GM21717 (cell line): ENCODE data around the gene VWA3B.
"Not testable (repeated sequence)": the region's sequence is repeated elsewhere in the genome, so short reads cannot be mapped to it uniquely, and the experiment has no call there.

Experiments
- ATAC-seq: cut with Tn5 transposase; IDR thresholded peaks from one replicate; pipeline ENCODE4 v1.9.1; 2021; ENCODE audit warnings: mild to moderate bottlenecking, moderate library complexity; ENCODE audit not compliant: unreplicated experiment

VWA3B gene

DNA sequence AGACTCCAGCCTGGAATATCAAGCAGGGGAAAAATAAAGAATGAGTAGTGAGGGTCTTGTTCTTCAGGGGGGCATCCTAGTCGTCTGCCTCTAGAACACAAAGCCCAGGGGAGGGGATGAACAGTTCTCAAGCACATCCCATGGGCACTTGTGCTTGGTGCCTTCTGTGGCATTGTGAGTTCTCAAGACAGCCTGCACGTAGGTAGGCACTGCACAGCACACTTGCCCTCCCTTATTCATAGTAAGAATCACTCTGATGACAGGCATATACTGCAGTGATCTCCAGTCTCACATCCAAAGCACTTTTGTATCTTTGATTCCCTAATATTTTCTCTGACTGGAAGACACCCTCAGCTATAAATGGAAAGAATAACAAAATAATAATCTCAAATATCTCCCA lies 154.6 kb downstream of the VWA3B start:
- ATAC-seq: no peak

DNA sequence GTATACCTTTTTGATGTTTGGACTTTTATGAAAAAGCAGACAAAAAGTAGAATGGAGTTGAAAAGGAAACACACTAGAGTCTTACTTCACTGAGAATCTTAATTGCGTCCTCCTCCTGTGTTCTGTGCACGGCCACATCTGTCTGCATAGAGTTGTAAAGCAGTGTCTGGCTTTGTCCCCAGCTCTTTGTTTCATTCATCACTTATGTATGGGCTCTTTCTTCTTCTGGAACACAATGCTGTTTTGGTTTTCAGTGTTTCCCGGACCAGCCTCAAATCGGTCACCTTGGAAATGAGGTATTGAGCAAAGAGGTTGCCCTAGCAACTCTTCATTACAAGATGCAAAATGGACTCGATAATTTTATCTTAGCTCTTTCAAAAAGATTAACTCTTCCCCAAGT lies 155.0 kb downstream of the VWA3B start:
- no peak for ATAC-seq

DNA sequence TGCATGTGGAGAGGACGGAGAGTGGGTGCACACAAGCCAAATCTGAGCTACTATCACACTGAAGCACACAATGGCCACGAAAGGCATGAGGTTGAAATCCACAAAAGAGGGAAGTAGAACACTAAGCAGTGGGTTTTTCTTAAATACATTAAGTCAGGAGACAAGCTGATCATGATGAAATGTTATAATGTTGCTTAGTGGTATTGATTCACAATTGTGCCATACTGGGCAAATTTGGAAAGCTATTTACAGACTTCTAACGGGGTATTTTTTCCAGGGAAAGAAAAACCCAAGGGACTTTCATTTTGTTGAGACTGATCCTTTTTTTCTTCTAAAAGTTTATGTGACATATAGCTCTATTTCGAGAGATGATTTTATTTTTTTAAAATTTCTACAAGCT lies 158.5 kb downstream of the VWA3B start:
- no peak for ATAC-seq

DNA sequence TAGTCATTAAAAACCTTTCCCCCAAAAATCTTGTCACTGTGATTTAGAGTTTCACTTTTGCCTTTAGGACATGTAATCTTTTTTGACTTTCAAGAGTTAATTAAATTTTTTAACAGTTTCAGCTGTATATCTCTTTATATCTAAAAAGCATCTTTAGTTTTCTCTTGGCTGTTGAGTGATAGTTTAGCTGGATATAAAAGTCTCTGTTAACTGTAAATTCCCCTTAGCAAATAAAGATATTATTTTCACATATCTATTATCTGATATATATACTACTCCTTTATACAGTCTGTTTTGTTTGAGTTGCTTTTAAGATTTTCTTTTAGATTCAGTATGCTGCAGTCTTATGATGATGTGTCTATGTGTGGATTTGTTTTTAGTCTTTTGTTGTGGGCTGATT lies 160.4 kb downstream of the VWA3B start:
- no peak for ATAC-seq

DNA sequence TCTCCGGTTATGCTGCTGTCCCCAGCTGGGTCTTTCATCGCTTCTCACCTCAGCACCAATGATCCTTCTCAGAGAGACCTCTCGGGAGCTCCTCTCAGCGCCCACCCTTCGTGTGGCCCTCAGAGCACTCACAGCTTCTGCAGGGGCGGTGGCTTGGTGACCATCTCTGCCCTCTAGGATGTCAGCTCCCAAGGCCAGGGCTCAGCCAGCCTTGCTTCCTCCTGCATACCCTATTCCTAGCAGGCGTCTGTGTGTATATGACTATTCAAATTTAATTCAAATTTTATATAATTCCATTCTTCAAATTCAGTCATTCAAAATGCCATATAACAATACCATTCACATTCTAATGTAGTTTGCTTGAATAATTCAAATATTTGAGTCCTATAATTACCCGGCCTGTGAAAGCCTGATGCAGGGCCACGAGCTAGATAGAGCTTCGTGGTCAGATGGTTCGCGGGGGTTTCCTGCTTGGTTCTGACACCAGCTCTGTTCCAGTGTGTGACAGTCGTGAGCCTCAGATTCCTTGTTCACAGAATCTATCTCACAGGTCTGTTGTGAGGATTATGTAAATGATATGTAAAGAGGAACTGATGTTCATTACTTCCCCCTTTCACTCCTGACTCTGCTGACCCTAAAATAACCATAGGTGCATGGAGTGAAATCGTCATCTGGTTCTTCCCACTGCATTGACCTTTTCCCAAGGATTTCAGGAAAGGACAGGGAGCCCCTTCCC lies 165.2 kb downstream of the VWA3B start:
- no peak for ATAC-seq

DNA sequence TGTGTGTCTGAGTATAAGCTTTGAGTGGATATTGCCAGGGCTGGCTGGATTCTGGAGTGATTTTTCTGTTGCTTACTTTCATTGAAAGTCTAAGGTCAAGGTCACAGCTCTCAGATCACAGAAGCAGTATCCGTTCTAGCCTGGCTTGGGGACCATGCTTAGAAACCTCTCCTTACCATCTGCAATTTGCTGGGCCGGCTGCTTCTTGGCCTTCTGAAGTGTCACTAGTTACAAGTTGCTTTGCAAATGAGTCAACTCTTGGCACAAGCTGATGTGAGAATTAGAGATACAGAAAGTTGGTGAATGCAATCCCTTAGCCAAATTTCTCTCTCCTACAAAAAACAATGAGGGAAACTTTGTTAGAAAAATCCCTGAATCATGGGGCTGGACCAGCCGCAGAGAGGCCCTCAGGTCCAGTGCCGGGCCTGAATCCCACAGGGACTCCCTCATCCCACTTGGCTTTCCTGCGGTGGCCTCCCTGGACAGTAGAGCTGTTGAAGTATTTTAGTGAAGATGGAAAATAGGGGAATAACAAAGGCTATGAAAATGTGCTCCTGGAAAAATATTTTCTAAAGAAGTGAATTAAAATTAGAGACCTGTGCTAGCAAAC lies 166.6 kb downstream of the VWA3B start:
- no peak for ATAC-seq

DNA sequence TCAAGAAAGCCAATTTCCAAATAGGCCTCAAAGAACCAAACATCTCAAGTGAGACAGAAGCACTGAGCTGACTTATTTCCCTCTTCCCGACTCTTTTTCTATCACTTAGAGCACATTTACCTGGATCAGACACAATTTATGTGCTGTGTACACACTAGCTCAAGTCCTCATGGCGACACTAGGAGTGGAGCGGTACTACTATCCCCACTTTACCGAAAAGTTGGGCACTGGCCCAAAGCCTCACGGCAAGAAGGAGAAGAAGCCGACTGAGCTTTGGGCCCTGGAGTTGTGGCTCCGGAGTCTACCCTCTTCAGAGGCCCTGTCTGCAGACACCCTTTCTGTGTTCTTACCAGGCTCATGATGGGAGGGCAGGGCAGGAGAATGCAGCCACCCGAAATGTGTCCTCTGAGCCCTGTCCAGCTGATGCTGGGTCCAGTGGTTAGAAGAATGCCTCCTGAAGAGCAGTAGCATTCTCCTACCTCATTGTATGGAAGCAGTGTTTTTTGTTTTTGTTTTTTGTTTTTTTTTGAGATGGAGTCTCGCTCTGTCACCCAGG lies 167.6 kb downstream of the VWA3B start:
- ATAC-seq: no peak

DNA sequence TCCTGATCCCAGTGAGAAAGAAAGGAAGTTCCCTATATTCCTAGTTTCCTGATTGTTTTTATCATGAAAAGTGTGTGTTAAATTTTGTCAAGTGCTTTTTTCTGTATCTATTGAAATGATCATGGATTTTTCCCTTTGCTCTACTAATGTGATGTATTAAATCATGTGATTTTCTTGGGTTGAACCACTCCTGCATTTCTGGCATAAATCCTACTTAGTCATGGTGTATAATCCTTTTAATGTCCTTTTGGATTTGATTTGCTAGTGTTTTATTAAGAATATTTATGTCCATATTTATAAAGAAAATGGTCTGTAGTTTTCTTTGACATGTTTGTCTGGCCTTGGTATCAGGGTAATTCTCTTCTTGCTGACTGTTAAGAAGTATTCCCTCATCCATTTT lies 171.9 kb downstream of the VWA3B start:
- ATAC-seq: no peak

DNA sequence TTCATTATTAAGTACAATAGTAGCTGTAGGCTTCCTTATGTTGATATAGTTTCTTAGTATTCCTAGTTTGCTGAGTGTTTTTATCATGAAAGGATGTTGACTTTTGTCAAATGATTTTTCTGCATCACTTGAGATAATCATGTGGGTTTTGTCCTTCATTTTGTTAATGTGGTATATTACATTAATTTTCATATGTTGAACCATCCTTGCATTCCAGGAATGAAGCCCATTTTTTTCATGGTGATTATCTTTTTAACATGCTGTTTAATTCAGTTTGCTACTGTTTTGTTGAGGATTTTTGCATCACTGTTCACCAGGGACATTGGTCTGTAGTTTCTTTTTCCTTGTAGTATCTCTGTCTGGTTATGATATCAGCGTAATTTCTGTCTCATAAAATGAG lies 176.4 kb downstream of the VWA3B start:
- ATAC-seq: no peak

DNA sequence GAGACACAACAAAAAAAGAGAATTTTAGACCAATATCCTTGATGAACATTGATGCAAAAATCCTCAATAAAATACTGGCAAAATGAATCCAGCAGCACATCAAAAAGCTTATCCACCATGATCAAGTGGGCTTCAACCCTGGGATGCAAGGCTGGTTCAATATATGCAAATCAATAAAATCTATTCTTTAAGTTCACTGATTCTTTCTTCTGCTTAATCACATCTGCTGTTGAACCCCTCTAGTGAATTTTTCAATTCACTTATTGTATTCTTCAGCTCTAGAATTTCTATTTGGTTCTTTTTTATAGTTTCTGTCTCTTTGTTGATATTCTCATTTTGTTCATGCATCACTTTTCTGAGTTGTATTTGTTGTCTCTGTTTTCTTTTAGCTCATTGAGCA lies 181.3 kb downstream of the VWA3B start:
- ATAC-seq: not testable (repeated sequence)

DNA sequence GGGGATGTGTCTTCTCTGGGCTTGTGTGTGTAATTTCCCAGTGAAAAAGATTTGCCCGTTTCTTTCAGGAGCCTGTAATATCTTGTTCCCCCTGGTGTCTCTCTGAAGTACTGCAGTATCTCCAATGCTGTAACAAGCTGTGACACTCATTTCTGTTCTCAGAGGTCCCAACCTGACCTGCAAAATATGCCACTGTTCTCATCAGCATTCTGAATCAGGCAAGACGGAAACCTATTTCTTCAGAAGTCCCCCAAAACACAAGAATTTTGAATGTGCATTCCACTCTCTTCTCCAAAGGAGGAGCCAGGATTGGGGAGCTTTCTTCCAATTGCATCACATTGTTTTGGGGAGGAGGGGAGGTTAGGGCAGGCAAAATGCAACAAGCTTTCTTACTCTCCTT lies 182.3 kb downstream of the VWA3B start:
- ATAC-seq: no peak

DNA sequence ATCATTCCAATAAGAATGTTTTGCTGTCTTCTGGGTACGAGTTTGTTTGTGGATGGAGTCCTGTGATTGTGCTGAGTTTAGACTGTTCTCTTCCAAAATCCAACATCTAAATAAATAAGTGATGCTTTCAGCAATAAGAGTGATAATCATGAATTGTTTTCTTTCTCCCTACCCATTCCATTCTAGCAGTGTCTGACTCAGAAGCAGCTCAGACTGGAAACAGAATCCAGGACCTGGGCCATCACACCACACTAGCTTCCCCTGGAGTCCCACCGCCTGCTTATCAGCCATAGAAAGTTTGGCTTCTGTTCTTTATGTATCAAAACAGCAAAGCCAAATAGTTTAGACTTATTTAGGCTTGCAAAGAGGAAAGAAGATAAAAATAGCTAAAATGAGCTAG lies 182.9 kb downstream of the VWA3B start:
- ATAC-seq: no peak

DNA sequence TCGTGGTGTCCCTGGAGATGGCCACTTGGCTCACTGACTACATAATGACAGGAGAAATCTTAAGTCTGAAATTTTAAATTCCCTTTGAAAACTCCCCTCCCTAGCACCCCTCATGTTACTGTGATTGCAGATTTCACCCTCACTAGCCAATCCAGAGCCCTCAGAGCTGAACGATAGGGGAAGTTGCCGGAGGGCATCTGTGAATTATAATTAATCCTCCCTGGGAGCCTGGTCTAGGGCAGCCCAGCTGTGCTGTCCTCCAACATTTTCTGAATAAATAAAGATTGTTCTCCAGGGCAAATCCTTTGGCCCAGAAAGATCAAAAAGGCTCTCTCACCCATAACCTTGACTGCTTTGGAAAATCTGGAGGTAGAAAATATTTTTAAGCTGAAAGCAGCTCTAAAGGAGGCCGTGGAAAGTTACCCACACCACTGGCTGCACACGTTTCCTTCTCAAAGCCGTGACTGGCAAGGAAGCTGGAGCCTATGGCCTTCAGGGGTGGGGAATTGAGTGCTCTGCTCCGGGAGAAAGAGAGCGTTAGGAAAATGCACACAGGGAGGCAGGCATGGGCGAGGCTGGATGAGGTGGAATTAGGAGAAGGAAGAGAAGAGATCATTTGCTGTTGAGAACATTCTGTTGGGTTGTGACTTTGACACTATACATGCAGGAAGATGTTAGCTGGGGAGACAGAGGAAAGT lies 190.3 kb downstream of the VWA3B start:
- ATAC-seq: no peak

DNA sequence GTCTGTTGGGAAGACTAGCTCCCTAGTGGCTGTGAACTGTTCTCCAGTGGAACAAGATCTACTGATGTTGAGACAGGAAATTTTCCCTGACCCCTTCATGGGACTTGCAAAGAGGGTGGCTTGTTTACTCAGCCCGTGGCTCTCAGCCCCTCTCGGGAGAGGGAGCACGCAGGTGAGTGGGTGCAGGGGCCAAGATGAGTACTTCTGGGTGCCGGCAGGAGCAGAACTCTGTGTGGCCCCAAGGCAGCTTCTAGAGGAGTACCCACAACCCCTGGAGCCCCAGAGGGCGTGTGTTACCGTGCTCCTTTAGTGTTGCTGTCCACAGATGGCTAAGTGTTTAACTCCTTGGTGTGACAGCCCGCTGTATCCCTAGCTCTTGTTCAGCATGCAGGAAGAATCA lies 191.1 kb downstream of the VWA3B start:
- ATAC-seq: no peak

DNA sequence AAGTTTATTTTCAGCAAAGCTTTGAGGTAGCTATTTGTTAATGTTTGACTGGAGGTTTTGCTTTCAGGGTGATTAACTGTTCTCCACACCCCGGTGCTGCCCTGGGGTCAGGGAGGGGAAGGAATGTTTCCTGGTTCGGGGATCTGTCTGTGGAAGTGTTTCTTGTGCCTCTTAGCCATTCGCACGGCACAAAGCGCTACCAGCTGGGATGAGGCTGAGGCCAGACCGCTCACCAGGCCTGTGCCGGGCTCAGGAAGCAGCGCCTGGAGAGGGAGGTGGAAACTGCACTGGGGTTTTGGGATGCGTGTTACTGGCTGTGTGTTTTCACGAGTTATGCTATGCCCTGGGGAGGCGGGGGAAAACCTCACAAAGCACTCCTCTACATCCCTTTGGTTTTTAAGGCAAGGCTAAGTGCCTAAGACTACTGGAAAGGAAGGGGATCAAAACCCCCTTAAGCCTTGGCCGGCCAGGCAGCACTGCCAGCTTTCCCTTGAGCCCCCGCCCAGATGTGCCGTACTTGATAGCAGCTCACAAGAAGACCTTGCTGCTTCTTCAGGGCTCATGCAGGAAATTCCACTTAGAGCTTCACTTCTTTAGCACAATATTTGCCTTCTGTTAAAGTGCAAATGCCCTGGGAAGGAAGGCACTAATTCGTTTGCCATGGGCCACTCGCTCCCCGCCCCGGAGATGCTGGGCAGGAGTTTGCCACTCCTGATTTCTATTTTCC lies 193.6 kb downstream of the VWA3B start:
- no peak for ATAC-seq

DNA sequence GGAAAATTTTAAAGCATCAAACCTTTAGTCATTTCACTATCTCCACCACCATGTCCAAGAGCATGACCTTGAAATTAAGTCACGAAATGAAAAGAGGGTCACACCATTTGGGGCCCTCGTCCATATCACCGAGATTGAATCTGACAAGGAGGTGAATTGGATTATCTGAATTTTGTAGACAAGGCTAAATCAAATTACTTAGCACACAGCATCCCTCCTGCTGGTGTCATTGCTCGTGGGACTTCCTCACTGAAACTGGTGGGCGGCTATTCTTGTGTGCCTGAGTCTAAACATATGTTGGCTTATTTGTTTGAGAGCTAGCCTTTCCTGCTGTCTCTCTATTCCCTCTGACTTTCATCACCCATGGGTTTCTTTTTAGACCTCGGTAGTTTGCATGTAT lies 194.6 kb downstream of the VWA3B start:
- ATAC-seq: no peak

DNA sequence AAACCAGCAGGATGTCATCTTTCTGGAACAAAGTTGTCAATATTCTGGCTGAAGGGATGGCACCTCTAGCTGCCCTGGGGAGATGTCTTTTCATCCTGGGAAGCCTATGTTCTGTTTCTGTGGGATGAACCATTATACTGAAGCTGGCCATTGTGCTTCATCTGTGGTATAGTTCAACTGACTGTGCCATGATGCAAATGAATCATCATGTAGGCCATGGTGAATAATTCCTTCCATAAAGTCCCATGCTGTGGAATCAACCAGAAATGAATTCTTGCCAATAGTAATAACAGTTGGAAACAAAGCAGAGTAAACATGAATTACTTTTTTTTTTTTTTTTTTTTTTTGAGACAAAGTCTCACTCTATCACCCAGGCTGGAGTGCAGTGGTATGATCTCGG lies 195.1 kb downstream of the VWA3B start:
- no peak for ATAC-seq

DNA sequence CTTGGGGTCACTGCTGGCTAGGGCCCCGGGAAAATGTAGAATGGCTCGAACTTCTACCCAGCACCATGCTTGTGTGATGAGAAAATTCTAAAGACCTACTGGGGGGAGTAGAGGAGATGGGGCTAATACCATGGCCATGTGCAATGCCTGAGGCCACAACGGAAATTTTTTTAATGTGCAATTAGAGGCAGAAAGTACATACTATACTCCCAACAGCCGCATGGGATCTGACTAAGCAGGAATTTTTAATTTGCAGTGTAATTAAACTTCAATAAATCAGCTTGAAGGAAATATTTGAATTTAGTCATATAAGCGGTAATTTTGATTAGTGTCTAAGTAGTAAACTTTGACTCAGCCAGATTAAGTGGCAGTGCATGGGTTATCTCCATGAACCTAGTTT lies 206.1 kb downstream of the VWA3B start:
- ATAC-seq: no peak

DNA sequence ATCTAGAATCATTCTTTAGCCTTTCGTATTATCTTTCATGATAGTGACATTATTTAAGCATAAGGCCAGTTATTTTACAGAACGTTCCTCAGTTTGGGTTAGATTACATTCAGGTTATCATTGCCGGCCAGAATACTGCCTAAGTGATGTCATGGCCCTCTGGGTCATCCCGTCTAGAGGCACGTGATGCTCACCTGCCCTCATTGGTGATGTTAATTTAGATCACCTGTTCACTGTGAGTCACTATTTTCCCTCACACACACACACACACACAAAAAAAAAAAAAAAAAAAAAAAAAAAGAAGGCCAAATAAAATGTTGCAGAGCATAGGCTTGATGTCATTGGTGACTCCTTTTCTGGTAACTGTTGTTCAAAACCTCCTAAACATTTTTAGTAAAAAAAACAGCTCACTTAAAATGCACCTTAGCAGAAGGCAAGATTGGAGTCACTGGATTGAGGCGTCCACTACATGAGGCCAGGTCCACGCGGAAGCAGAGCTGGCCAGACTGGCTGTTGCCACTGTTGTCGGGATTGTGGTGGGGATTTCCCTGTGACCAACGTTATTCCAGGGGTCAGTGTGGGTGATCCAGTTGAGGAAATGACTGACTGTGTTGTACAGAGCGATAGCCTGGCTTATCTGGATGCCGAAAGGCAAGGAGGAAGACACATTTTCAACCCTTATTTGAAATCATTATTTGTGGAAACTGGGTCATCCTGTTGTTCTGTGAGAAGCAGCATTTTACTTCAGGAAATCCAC lies 207.1 kb downstream of the VWA3B start:
- ATAC-seq: no peak

DNA sequence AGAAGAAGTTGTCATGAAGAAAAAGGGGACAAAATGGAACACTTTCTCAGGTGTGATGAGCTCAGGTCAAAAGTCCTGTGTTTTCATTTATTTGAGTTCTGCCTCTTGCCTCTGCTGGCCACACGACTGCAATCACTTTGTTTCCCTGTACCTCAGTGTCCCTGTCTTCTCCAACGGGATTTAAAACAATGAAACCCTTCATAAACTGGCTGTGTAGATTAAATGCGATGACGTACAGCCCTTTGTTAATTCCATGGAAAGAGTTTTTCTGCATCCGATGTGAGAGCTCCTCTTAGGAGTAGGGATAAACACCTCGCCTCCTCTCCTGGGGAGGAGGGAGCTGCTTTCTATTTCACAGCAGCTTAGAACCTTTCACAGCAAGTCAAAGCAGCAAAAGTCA lies 207.7 kb downstream of the VWA3B start:
- no peak for ATAC-seq

DNA sequence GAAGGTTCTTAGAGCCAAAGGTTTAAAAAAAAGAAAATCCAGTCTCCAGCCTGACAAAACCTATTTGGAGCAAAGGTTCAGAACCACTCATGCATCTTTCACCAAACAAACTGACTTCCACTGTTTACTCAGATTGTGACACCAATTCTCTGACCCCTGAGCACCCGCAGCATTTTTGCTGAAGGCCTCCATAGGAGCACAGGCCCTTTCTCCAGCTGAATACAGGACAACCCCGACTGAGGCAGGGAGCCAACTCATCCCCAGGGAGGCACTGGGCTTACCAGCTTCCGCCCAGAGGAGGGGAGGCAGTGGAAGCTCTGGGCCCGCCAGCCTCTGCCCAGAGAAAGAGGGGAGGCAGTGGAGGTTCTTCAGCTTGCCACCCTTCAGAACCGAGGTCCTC lies 208.3 kb downstream of the VWA3B start:
- ATAC-seq: no peak
